GM19397 (cell line): ENCODE measurements around the gene SLC2A4.

Source experiments
- ATAC-seq: cut with Tn5 transposase; IDR thresholded peaks from one replicate; pipeline ENCODE4 v1.9.1; 2021; ENCODE audit warnings: mild to moderate bottlenecking, moderate library complexity; ENCODE audit not compliant: unreplicated experiment

Gene SLC2A4

DNA sequence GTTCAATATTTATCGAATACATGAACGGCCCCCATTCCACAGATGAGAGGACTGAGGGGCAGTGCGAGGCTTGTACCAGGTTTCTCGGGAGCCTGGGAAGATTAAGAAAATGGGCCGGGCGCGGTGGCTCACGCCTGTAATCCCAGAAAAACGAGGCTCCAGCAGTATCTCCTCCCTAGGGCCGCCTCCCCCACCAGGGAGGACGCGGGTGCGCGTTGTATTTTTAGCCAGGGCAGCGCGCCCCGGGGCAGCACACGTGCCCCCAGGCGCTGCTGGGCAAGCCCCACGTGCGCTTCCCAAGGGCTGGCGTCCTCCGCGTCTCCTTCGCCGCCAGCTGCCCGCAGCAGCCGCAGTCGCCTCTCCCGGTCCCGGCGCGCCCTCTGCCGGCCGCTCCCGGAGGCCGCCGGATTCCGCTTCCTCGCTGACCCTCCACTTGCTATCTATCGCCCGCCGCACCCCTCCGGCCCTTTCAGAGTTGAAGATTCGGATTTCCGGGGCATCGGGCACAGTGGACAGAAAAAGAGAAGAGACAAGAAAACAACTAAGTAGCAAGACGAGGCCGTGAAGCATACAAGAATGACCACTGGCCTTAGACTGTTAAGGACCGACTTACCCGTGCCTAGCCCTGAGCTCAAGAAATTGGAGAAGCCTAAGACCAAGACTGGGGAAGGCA lies 14.8 kb downstream of the SLC2A4 start:
- no peak for ATAC-seq

DNA sequence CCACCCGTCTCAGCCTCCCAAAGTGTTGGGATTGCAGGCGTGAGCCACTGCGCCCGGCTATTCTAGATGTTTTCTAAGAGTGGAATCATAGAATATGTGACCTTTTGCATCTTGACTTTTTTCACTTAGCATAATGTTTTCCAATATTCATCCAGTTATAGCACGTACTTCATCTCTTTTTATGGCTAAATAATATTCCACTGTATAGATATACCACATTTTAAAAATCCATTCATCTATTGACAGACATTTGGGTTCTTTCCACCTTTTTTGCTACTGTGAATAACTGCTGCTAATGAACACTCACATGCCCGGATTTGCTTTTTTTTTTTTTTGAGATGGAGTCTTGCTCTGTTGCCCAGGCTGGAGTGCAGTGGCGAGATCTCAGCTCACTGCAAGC lies 22.7 kb downstream of the SLC2A4 start:
- no peak for ATAC-seq

DNA sequence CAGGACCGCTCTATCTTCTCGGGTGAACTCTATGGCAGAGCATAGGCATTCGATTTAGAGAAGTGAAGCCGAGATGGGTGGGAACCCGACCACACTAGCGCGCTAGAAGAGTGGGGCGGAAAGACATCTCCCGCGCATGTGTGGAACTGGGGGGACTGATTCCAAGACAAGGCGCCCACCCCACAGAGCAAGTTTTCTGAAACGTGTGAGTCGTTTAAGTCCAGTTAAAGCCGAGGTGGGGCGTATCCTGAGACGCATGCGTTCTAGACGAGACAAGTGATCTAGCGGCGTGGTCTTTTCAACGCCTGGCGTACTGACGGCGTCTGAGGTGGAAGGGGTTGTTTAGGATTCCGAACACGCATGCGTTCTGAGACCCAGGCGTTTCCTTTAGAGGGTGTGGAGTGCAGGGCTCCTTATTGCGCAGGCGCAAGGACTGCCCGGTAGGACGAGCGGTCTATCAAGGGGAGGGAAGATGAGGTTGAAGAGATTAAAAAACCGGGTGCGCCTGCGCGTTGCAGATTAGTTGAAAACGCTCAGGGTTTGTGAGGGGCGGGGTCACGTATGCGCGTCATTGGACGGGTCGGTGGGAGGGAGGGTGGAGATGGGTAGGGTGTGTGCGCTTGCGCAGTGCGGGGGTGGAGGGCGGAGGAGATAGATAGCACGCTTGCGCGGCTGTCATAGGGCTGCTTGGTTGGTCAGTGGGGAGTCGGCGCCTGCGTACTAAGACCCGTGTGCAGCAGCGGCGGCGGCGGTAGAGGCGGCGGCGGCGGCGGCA lies 25.6 kb downstream of the SLC2A4 start, which contains the start of gene EIF5A:
EIF5A (plus strand) TSS at position 718 of the 775 bp plus-strand sequence. CDS start 2,008 bp downstream, outside the sequence.
- peak; percentile 73 for ATAC-seq

DNA sequence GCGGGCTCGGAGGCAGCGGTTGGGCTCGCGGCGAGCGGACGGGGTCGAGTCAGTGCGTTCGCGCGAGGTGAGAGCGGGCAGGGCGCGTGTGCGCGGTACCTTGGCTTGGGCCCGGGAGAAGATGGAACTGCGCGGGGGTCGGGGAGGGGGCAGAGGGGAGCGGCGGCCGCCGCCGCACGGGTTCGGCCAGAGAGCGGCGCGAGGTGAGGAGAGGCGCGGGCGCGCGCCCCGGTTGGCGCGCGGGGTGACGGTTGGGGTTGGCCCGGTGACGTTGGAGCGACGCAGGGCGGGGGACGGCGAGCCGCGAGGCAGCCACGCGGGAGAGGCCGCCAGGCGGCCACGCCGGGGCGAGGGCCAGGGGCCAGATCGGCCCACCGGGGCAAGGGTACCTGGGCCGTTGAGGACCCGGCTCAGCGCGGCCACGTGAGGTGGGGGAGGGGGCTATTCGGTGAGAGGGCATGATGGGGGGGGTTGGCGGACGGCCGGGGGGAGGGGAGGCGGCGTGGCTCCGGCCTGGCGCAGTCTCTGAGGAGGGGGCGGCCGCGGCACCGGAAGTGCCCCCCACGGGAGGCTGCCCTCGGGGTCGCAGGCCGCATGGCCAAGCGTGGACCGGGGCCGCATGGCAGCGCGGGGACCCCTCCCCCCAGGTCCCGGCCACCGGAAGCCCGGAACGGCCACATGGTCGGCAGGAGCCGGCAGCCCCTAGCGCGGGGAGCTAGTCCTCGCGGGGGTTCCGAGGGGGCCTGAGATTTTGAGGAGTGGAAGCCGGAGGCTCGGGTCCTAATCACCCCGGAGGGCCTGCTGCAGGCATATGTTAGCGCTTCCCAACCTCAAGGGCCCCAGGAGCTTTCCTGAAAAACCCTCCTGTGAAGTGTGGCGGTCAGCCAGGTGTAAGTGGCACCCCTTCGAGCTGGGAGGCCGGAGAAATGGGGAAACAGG lies 26.4 kb downstream of the SLC2A4 start:
- peak; percentile 10 for ATAC-seq

DNA sequence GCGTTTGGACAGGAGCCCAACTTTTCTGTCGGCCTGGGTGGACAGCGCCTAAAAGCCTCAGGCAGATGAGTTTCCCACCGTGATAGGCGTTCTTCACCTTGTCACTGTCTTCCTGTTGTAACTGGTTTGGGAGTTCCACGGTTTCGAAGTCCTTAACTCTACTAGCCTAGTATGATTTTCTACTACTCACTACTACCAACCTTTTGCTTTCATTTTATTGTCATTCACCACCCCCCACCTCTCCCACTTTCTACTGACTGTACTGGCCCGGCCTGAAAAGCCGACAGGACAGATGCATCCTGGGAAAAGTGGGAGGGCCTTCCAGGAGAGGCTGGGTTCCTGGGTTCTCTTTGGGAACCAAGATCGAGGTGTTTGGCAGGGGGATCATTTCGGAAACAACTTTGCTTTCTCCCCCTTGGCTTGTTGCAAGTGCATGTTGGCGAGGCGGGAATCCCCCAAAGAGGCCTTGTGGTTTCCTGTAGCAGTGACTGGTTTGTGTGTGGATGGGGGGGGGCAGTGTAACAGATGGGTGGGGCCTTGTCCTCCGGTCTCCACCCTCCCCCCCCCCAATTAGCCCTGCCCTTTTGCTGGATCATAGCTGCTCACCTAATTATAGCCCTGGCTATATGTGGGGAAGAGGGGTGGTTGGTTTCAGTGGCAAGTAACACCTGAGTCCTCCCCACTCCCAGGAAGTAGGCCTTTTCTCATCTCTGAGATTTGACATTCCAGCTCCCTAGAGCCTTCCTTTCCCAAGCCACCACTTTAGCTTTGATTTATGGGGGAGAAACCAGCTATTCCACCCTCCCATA lies 27.3 kb downstream of the SLC2A4 start:
- no peak for ATAC-seq

DNA sequence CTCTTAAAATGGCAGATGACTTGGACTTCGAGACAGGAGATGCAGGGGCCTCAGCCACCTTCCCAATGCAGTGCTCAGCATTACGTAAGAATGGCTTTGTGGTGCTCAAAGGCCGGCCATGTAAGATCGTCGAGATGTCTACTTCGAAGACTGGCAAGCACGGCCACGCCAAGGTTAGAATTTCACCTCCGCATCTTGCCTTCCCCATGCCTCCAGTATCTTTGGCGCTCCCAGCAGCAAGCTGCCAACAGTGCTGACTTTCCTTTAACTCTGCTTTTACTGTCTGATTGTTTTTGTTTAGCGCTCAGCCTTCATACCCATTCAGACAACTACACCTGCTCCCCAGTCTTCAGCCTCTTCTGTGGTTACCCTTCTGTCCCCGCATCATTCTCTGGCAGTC lies 28.1 kb downstream of the SLC2A4 start:
- ATAC-seq: no peak

DNA sequence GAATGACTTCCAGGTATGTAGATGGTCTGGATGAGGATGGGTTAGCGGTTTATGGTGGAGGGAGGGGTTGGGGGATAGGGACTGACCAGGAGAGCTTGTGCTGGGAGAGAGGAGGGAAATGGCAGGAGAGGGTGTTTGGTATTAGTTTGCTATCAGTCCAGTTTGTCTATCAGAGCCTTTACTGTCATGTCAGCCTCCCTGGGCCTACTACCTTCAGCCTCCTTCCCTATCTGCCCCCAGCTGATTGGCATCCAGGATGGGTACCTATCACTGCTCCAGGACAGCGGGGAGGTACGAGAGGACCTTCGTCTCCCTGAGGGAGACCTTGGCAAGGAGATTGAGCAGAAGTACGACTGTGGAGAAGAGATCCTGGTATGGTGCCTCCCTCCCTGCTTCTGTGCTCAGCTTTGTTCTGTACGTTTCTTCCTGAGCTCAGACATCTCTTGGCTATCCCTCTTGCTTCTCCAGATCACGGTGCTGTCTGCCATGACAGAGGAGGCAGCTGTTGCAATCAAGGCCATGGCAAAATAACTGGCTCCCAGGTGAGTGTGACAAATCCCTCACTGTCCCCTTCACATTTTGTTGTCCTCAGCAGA lies 29.7 kb downstream of the SLC2A4 start:
- no peak for ATAC-seq

DNA sequence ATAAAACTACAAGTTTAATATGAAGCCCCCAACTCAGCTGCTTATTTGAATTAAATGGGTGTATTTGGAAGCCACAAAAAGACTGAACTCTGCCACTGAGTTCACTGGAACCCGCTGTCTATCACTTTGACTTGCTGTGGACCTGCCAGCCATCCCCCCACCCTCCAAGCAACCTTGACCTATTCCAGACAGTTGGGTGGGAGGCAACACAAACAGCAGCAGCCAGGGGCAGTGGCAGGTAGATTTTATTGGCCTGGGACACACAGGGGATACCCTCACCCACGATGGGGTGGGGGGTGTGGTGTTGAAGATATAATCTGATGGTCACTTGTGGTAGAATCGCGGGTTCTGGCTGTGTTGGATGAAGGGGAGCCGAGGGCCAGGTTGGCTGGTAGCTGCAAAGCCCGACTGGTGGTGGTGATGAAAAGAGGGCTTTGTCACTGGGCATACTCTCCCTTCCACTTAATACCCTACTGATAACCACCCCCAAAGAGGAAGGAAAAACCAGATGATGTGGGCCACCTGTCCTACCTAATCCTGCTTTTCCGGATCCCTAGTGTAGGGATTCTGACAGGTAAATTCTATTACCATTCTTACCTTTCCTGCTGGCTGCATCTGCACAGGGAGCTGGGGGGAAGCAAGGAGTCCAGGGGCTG lies 31.0 kb downstream of the SLC2A4 start:
- ATAC-seq: no peak

DNA sequence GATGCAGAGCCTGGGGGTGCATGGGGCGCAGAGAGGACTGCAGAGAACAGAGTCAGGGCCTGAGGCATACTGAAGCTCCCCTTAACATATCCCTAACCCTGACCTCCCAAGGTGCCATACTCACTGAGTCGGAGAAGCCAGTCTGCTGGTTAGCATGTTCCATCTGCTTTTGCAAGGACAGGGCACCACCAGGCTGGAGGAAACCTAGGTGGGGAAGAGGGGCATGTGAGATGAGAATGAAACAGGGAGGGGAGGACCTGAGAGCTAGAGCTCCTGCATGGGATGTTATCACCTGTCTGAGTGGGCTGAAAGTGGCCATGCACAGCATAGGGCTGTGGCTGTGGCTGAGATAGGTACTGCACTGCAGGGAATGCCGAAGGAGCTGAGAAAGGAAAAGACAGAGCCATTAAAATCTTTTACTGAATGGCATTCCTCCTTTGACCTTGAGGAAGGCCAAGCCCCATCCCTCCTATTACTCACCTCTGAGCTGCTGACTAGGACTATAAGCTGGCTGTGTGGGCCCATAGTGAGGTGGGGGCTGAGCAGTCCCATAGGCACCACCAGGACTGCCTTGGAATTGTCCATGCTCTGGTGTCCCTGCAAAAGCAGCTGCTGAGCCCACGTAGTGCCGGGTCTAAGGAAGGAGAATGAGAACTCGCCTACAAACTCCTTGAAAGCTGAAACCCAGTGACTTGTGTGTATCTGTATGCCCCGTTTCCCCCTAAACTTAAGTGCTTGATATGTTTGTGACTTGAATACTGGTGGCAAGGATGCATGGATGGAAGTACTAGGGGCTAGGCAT lies 31.8 kb downstream of the SLC2A4 start:
- ATAC-seq: no peak

DNA sequence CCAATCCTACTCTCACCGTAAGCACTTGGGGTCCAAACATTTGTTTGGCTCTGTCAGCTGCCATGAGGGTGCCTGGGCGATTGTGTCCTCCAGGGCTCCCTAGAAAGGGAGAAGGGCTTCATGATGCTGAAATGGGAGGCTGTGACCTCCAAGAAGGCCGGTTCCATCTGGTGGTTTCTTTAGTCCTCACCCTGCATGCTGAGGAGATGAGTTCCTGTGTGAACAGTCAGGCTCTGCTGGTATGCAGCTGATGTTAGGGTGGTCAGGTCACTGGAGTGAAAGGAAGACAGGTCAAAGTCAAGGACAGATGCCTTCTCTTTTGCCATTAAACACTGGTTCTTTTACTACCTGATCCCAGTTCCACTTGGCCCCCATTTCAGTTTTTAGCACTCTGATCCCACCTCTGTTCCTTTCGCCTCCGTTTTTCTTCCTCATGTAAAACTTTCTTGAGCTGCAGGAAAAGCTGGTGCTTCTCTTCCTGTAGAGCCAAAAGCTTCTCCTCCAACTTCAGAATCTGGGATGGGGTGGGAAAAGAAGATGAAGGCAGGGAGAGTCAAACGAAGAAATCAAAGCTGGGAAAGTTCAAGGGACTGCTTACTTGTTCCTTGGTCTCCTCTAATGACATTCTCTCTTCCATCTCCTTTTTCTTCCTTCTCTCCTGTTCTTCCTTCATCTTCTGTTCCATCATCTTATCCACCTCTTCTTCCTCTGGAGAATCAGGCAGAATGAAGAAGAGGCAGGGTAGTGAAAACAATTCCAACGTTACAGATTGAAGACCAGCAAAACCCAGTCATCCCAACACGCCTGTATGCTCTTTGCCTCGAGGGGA lies 32.6 kb downstream of the SLC2A4 start:
- no peak for ATAC-seq

DNA sequence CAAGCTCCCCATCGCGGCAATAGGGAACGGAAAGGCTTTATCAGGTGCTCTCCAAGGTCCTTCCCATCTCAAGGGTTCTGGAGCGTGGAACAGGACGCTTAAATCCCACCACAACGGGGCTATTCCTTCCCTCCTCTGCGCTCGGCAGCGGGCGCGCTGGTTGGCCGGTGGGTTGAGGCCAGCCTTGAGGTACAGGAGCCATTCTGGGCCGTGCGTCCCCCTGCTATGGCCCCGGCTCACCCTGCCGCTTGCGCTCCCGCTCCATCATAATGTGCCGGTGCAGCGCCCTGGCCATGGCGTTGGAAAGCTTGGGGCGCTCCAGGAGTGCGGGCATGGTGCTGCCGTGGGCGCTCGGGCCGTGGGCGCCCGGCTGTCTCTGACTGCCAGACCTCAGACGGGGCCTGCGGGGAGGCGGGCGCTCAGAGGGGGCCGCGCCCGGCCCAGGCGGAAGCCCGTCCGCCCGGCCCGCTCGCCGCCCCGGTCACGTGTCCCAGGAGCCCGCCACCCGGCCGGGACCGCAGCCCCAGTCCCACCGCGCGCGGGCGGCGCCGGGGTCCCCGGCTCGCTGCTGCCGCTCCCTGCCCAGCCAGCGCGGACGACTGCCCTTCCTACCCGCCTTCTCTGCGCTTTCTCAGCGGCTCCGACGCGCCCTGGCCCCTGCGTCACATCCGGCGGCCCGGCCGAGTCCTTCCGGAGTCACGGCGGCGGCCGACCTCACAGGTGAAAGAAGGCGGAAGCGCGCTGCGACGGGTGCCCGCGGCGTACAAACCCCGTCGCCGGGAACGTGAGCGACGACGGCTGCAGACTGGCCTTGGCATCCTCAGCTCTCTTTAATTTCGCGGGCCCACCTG lies 33.4 kb downstream of the SLC2A4 start, which contains the start of gene GPS2:
GPS2 (minus strand) TSS at position 642 of the 851 bp plus-strand sequence; CDS start at position 334, 308 bp downstream.
- ATAC-seq: peak; percentile 72

DNA sequence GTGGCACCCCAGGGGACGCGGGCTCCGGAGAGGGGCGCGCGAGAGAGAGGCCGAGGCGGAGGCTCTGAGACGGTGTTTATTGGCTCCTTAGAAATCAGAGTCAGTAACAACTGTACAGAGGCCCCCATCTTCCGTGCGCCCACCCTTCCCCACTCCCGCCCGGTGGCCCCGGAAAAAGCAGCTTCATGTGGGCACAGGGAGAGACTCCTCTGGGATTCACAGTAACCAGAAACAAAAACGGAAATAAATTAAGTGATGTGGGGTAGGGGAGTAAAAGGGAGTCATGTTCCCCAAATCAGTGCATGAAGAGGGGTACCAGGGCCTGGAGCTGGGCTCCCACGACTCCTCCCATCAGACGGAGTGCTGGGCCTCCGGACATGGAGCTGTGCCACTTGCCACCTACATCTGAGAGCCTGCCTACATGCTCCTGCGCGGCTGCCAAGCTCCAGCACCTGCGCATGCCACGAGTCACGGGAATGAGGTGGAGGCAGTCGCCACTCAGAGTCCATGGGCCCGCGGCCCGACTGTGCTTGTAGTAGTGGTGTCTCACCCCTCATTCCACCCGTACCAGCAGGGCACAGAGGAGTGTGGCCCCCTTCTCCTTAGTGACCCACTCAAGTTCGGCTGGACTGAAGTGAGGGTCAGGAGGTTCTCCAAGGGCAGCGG lies 34.2 kb downstream of the SLC2A4 start:
- ATAC-seq: no peak

DNA sequence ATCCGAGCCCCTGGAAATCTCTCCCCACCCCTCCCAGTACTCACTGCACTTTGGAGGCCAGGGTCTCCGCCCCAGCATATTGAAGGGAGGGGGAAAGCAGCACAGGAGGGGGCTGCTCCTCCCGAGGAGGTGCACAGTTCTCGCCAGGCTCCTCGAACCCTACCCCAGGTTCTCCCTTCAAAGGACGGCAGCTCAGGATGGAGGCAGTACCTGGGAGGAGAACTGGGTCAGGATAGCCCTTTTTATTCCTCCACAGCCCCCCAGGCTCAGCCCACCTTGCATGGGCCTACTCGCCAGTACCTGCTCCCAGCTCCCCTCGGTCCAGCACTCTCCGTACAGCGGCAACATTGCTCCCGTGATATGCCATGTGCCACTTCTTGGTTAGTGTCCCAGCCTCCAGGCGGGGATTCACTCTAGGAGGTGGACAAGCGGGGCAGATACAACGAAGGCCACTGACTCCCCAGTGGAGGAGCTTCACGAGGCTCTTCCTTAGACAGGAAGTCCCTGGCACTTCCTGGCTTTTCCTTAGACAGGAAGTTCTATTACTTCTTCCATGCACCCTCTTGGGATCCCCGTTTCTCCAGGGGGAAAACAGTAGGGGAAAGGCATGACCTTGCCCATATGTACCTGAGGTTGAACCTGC lies 35.8 kb downstream of the SLC2A4 start:
- no peak for ATAC-seq

DNA sequence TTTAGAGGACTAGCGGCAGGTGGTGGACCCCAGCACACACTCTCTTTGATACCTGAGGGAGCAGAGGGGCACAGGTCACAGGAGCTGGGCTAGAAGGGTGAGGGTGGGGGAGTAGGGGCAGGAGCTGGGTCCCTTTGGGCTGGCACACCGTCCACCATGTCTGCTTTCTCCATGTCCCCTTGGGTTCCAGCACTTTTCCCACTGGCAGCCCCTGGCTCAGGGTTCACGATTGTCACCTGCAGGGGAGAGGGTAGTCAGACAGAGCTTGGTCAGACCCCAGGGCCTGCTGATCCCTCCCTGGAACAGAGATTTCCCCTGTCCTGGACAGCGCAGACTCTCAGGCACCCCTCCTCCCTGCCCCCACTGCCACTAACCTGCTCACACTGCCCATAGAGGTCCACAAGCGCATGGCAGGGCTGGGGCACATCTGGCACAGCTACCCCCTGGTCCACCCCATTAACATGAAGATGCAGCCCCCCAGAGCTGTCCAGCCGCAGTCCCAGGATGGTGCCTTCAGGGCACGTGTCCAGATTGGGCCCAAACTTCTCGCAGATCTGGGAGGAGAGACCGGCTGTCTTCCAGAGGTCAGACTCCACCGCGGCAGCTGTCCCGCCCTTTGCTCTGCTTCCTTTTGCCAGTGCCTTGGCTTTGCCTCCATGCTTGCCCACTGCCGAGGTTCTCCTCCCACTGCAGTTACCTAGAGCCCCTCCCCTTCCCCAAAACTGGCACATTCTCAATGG lies 36.8 kb downstream of the SLC2A4 start:
- no peak for ATAC-seq

DNA sequence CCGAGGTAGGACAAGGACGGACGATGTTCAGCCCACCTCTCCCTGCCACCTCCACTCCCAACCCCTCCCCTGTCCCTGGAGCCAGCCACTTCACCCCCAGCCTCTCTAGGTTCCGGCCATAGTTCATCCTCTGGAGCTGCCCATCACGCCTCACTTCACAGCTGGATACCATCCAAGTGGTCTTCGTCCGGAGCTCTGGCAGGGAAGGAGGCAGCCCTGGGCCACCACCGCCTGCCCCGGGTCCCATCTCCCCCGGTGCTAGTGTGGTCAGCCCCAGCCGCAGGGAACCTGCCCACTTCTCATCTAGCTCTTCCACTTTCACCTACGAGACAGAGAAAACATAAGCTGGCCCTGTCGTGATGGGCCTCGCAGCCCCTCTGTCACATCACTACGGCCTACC lies 39.9 kb downstream of the SLC2A4 start:
- no peak for ATAC-seq
